ENCODE data around the gene ELK1. TPM values are rescaled to one million over a fixed set of nuclear protein-coding genes. Genes with fewer than 3 reads are reported as not detected.

The ELK1 gene
- polyA plus RNA-seq, 1 donor, result 22.4 TPM

- Histone ChIP-seq H3K36me3 (ENCODE audit: control insufficient read depth, insufficient read depth, low read length) (no peaks in the 10 kb centered on the region), H3K4me1 (ENCODE audit: control insufficient read depth, insufficient read depth, low read length) (no peaks in the 10 kb centered on the region), H3K4me3 (ENCODE audit: low read length) (no peak overlapping the region), H3K27ac (ENCODE audit: low read length) (no peak overlapping the region), H3K9me3 (ENCODE audit: control insufficient read depth, low read depth, low read length) (no peaks in the 10 kb centered on the region), H3K27me3 (ENCODE audit: control insufficient read depth, insufficient read depth, low read length) (no peaks in the 10 kb centered on the region)
- WGBS (ENCODE audit: insufficient coverage, low lambda C conversion rate), result no CpG with 5 or more reads among the region's 1 CpG
- no peak for DNase-seq
Observed at GRCh38 chrX:47595716-47596251, 54.6 kb downstream of the ELK1 start.

DNA sequence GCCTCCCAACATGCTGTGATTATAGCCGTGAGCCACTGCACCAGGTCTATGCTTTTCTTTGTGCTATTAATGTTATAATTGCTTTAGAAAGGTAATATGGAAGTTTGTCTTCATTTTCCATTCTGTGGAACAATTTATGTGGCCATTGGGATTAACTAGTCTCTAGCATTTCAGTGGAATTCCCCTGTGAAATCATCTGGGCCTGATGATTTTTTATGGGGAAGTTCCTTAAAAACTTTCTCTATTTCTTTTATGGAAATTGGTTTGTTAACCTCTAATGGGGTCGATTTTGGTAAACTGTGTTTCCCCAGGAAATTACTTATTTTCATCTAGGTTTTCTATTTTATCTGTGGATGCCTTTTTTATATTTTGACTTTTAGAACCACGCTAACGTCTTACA is 56.8 kb downstream of the ELK1 start:
- Histone ChIP-seq H3K36me3 (ENCODE audit: control insufficient read depth, insufficient read depth, low read length) (no peaks in the 10 kb centered on the region), H3K27me3 (ENCODE audit: control insufficient read depth, insufficient read depth, low read length) (no peaks in the 10 kb centered on the region), H3K4me3 (ENCODE audit: low read length) (no peak overlapping the region), H3K4me1 (ENCODE audit: control insufficient read depth, insufficient read depth, low read length) (no peaks in the 10 kb centered on the region), H3K27ac (ENCODE audit: low read length) (no peak overlapping the region), H3K9me3 (ENCODE audit: control insufficient read depth, low read depth, low read length) (no peaks in the 10 kb centered on the region)
- WGBS (ENCODE audit: insufficient coverage, low lambda C conversion rate), result no CpG with 5 or more reads among the region's 4 CpGs
- no peak for DNase-seq

DNA sequence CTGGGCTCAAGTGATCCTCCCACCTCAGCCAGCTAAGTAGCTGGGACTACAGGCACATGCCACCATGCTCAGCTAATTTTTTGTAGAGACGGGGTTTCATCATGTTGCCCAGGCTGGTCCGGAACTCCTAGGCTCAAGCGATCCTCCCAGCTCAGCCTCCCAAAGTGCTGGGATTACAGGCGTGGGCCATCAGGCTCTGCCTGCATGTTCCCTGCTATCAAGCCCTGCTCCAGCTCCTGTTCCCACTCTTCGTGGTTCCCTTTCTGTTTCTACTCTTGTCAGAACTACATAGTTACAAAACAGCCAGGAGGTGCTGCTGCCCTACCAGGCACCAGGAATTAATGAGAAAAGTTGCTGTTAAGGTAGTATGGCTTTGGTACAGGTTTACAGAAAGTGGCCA is 59.4 kb downstream of the ELK1 start:
- Histone ChIP-seq H3K27me3 (ENCODE audit: control insufficient read depth, insufficient read depth, low read length) (no peaks in the 10 kb centered on the region), H3K4me3 (ENCODE audit: low read length) (no peak overlapping the region), H3K4me1 (ENCODE audit: control insufficient read depth, insufficient read depth, low read length) (no peaks in the 10 kb centered on the region), H3K9me3 (ENCODE audit: control insufficient read depth, low read depth, low read length) (peaks cover 3% of the 10 kb centered on the region), H3K36me3 (ENCODE audit: control insufficient read depth, insufficient read depth, low read length) (no peaks in the 10 kb centered on the region), H3K27ac (ENCODE audit: low read length) (no peak overlapping the region)
- no peak for DNase-seq
- WGBS (ENCODE audit: insufficient coverage, low lambda C conversion rate), result no CpG with 5 or more reads among the region's 5 CpGs

DNA sequence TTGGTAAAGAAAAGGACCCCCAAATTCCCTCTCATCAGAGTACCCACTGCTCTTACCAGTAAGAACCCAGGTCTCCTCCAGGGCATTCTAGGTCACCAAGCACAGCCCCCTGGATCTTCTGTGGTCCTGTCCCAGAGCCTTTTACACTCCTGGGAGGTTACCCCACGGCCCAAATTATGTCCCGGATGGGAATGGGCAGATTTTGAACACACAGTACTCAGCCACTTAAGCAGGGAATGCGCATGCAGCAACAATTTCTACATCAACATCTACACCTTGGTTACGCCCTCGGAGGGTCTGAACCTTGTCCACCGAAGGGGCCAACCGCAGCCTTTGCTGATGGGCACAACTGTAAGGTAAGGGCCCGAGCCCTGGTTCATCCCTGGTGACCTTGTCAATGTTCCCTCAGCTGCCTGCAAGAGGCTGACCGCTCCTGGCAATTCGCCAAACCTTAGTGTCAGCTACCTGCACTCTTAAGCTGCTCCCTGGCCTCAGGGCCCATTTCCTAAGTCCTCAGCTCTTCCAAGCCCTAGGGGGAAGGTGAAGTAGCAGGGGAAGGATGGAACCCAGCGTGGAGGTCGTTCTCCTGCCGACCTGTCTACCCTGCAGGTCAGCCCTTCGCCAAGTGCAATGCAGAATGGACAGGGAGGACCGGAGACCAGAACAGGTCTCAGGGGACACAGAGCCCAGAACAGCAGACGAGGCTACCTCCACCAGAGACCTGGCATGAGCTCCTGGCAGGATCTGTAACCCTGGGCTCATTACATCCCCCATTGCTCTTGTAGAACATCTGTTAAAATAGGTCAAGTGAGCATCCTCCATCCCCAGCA is 62.2 kb downstream of the ELK1 start:
- no peak overlapping the region for H3K4me3 ChIP-seq (ENCODE audit: low read length)
- WGBS (ENCODE audit: insufficient coverage, low lambda C conversion rate), result no CpG with 5 or more reads among the region's 16 CpGs
- no peaks in the 10 kb centered on the region for H3K4me1 ChIP-seq (ENCODE audit: control insufficient read depth, insufficient read depth, low read length)
- H3K36me3 ChIP-seq (ENCODE audit: control insufficient read depth, insufficient read depth, low read length), result no peaks in the 10 kb centered on the region
- DNase-seq, result no peak
- peaks cover 6% of the 10 kb centered on the region for H3K9me3 ChIP-seq (ENCODE audit: control insufficient read depth, low read depth, low read length)
- H3K27me3 ChIP-seq (ENCODE audit: control insufficient read depth, insufficient read depth, low read length), result no peaks in the 10 kb centered on the region
- H3K27ac ChIP-seq (ENCODE audit: low read length), result no peak overlapping the region

- no peaks in the 10 kb centered on the region for H3K4me1 ChIP-seq (ENCODE audit: control insufficient read depth, insufficient read depth, low read length)
- no peaks in the 10 kb centered on the region for H3K27me3 ChIP-seq (ENCODE audit: control insufficient read depth, insufficient read depth, low read length)
- no peaks in the 10 kb centered on the region for H3K36me3 ChIP-seq (ENCODE audit: control insufficient read depth, insufficient read depth, low read length)
- no CpG with 5 or more reads among the region's 4 CpGs for WGBS (ENCODE audit: insufficient coverage, low lambda C conversion rate)
- no peak for DNase-seq
- peaks cover 6% of the 10 kb centered on the region for H3K9me3 ChIP-seq (ENCODE audit: control insufficient read depth, low read depth, low read length)
- no peak overlapping the region for H3K4me3 ChIP-seq (ENCODE audit: low read length)
- H3K27ac ChIP-seq (ENCODE audit: low read length), result no peak overlapping the region
Observed at GRCh38 chrX:47587091-47587891, 63.1 kb downstream of the ELK1 start.

DNA sequence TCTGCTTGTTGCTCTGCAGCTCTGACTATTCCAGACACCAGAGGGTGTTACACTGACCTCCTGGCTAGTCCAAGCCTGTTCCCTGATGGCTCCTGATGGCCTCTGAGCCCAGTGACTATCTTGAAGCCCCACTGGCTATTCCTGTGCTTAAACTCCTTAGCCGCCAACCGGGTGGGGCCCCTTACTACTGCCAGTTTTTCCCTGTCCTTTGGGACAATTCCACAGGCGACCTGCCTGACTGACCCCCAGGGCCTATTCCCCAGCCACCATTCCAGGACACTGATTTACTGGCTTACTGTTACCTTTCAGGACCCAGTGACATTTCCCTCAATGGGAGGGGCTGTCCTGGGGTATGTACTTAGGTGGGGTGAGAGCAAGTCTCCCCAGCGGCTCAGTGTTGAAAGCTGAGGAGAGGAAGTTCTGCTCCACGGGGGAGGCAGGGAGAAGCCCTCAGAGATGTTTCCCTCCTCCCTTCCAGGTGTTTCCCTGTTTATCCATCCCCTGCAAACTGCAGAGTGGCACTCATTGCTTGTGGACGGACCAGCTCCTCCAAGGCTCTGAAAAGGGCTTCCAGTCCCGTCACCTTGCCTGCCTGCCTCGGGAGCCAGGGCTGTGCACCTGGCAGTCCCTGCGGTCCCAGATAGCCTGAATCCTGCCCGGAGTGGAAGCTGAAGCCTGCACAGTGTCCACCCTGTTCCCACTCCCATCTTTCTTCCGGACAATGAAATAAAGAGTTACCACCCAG is 64.1 kb downstream of the ELK1 start:
- H3K36me3 ChIP-seq (ENCODE audit: control insufficient read depth, insufficient read depth, low read length), result no peaks in the 10 kb centered on the region

More for the DNA sequence above, 64.1 kb downstream of the ELK1 start:
- Histone ChIP-seq H3K4me1 (ENCODE audit: control insufficient read depth, insufficient read depth, low read length) (peaks cover 5% of the 10 kb centered on the region), H3K27ac (ENCODE audit: low read length) (no peak overlapping the region), H3K9me3 (ENCODE audit: control insufficient read depth, low read depth, low read length) (peaks cover 6% of the 10 kb centered on the region), H3K27me3 (ENCODE audit: control insufficient read depth, insufficient read depth, low read length) (no peaks in the 10 kb centered on the region), H3K4me3 (ENCODE audit: low read length) (no peak overlapping the region)
- no peak for DNase-seq
- no CpG with 5 or more reads among the region's 11 CpGs for WGBS (ENCODE audit: insufficient coverage, low lambda C conversion rate)

Other genes starting within 250 kb of the ELK1 start
- 7.7 TPM for gene ZNF41, start 167.3 kb downstream of the ELK1 start, polyA plus RNA-seq
- gene ARAF, start 89.4 kb downstream of the ELK1 start, polyA plus RNA-seq, result 55.4 TPM
- gene TIMP1, start 68.1 kb downstream of the ELK1 start, polyA plus RNA-seq, result 84.0 TPM
- 5.7 TPM for gene SYN1, start 30.7 kb downstream of the ELK1 start, polyA plus RNA-seq
- gene CFP, start 20.6 kb downstream of the ELK1 start, polyA plus RNA-seq, result 4.2 TPM
- 168 TPM for gene UXT, start 8.6 kb upstream of the ELK1 start, polyA plus RNA-seq
- gene ZNF81, start 186.3 kb upstream of the ELK1 start, polyA plus RNA-seq, result 6.3 TPM

Measured in large intestine (tissue), 3 donors.